Esophagus muscularis mucosa (tissue), 3 donors: ENCODE results near the gene PTCH1.

Source experiments
- CTCF ChIP-seq, 3 experiments: fragments of 200-600 bp in 2 of 3; fragments of 450-650 bp in 1 of 3; sonication (generic) in 2 of 3; IDR thresholded peaks; one replicate each; pipeline ENCODE4 v1.5.1; 2017 to 2019; ENCODE audit warnings: antibody characterized with exemption in 3 of 3, mild to moderate bottlenecking in 2 of 3, moderate library complexity in 1 of 3
- POLR2A ChIP-seq: fragments of 450-650 bp; IDR thresholded peaks from one replicate; pipeline ENCODE4 v1.6.1; 2017; ENCODE audit warnings: antibody characterized with exemption, moderate library complexity, mild to moderate bottlenecking, low read depth

- TF ChIP-seq POLR2A (no peak), CTCF (IDR thresholded peaks at IDR 0.05) (no peak)
These were observed 38.9 kb downstream of the PTCH1 start for GRCh38 chr9:95477885-95478284.
